KMS-11 (cell line): Measurements from ENCODE around the gene TMEM214.

Experiments used
- H2AFZ ChIP-seq: fragments of 200-600 bp; sonication (generic); 2 replicates; pipeline ENCODE4 v1.6.1; 2016; ENCODE audit warnings: antibody characterized with exemption, mixed run types, low read depth
- H3K27ac ChIP-seq: fragments of 200-600 bp; sonication (generic); 2 replicates; pipeline ENCODE4 v1.6.1; 2016; ENCODE audit warnings: mild to moderate bottlenecking, mixed run types
- H3K27me3 ChIP-seq: fragments of 200-600 bp; sonication (generic); 2 replicates; pipeline ENCODE4 v1.6.1; 2017; ENCODE audit warnings: mild to moderate bottlenecking, low read depth, mixed run types, moderate library complexity; ENCODE audit not compliant: insufficient read depth
- H3K36me3 ChIP-seq: fragments of 200-600 bp; sonication (generic); 2 replicates; pipeline ENCODE4 v1.6.1; 2017; ENCODE audit warnings: mild to moderate bottlenecking, mixed run types; ENCODE audit not compliant: insufficient read depth
- H3K4me1 ChIP-seq: fragments of 200-600 bp; sonication (generic); 2 replicates; pipeline ENCODE4 v1.6.1; 2016; ENCODE audit warnings: mild to moderate bottlenecking, low read depth, mixed run types; ENCODE audit not compliant: poor library complexity, severe bottlenecking
- H3K4me2 ChIP-seq: fragments of 200-600 bp; sonication (generic); 2 replicates; pipeline ENCODE4 v1.7.0; 2016; ENCODE audit warnings: mild to moderate bottlenecking, mixed run types
- H3K4me3 ChIP-seq: fragments of 200-600 bp; sonication (generic); IDR thresholded peaks from 2 replicates; pipeline ENCODE4 v1.6.1; 2017; ENCODE audit warnings: low read depth, low read length, mixed read lengths; ENCODE audit not compliant: insufficient read depth
- H3K79me2 ChIP-seq: fragments of 200-600 bp; sonication (generic); 2 replicates; pipeline ENCODE4 v1.6.1; 2016; ENCODE audit warnings: low read depth, mixed run types; ENCODE audit not compliant: insufficient read depth
- H3K9ac ChIP-seq: fragments of 200-600 bp; sonication (generic); 2 replicates; pipeline ENCODE4 v1.6.1; 2016; ENCODE audit warnings: mild to moderate bottlenecking, mixed run types
- H4K20me1 ChIP-seq: fragments of 200-600 bp; sonication (generic); 2 replicates; pipeline ENCODE4 v1.6.1; 2016; ENCODE audit warnings: mild to moderate bottlenecking, mixed run types; ENCODE audit not compliant: insufficient read depth
- TF ChIP-seq, protein P1 (sequence below): fragments of 200-600 bp; sonication (generic); conservative IDR thresholded peaks from 2 replicates; pipeline ENCODE4 v1.6.1; 2017; ENCODE audit warnings: low read depth, mild to moderate bottlenecking, antibody characterized with exemption, low read length, moderate library complexity, mixed read lengths

The TMEM214 gene

DNA sequence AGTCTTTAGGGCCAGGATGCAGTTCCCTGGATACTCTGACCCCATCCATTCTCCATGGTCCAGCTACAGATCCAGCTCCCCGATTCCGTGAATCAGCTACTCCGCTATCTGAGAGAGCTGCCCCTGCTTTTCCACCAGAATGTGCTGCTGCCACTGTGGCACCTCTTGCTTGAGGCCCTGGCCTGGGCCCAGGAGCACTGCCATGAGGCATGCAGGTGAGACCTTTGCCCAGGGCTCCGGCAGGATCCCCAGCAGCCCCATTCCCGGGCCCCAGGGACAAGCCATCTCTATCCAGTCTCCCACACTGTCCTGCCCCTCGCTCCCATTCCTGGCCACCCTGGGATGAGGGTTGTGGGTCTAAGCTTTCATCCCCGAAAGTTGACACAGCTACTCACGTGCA is 7.5 kb downstream of the TMEM214 start:
- no peak overlapping the region for H3K27ac ChIP-seq
- H3K4me3 ChIP-seq: no peak overlapping the region

DNA sequence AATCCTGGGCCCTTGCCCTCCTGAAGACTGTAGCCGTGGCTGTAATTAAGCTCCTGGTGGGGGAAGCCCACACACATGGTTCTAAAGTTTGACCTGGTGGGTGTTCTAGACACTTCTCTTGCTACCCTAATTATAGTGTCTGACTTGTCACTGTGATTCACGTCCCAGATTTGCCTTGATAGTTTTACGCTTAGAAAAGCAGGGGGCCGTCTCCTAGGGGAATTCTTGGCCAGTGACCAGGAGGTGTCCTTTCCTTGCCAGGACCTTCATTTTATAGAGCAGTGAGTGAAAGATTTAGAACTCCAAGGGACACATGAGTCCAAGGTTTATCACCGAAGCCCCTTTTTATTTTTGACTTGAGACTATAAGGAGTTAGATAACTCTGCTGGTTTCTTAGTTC is 9.0 kb downstream of the TMEM214 start:
- no peak overlapping the region for H2AFZ ChIP-seq
- no peak overlapping the region for H3K27ac ChIP-seq
- no peaks in the 10 kb centered on the region for H3K4me1 ChIP-seq
- H3K79me2 ChIP-seq: no peaks in the 10 kb centered on the region
- no peak overlapping the region for H3K4me3 ChIP-seq
- no peak overlapping the region for H3K4me2 ChIP-seq
- H3K27me3 ChIP-seq: no peaks in the 10 kb centered on the region
- no peaks in the 10 kb centered on the region for H3K36me3 ChIP-seq
- H4K20me1 ChIP-seq: no peaks in the 10 kb centered on the region
- no peak overlapping the region for H3K9ac ChIP-seq
- TF ChIP-seq, protein P1, sequence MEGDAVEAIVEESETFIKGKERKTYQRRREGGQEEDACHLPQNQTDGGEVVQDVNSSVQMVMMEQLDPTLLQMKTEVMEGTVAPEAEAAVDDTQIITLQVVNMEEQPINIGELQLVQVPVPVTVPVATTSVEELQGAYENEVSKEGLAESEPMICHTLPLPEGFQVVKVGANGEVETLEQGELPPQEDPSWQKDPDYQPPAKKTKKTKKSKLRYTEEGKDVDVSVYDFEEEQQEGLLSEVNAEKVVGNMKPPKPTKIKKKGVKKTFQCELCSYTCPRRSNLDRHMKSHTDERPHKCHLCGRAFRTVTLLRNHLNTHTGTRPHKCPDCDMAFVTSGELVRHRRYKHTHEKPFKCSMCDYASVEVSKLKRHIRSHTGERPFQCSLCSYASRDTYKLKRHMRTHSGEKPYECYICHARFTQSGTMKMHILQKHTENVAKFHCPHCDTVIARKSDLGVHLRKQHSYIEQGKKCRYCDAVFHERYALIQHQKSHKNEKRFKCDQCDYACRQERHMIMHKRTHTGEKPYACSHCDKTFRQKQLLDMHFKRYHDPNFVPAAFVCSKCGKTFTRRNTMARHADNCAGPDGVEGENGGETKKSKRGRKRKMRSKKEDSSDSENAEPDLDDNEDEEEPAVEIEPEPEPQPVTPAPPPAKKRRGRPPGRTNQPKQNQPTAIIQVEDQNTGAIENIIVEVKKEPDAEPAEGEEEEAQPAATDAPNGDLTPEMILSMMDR: no peak

More for the DNA sequence above, 7.5 kb downstream of the TMEM214 start:
- Histone ChIP-seq H3K27me3 (no peaks in the 10 kb centered on the region), H3K4me2 (no peak overlapping the region), H2AFZ (no peak overlapping the region), H3K36me3 (no peaks in the 10 kb centered on the region), H4K20me1 (no peaks in the 10 kb centered on the region), H3K79me2 (no peaks in the 10 kb centered on the region), H3K4me1 (no peaks in the 10 kb centered on the region), H3K9ac (no peak overlapping the region)
- TF ChIP-seq, protein P1: no peak

DNA sequence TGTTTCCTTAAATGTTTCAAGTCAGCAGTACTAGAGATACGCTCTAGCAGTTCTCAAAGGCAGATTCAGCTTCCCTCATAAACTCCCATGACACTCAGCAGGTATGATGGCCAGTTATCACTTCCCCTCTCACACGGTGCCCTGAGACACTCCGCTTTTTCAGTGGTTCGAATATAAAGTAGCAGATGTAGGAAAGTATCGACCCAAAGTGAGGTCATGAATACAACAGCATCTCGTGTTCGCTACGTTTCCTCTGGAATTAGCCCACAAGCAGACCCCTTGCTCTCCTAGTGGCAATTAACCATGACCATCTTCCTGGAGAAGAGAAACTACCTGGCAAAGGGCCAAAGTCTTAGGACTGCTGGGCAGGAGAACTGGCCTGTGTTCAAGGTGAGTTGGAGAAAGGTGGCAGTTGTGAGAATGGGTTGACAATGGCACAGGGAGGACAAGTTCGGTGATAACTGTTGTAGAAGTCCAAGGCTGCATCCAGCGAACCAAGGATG is 9.4 kb downstream of the TMEM214 start:
- H3K79me2 ChIP-seq: no peaks in the 10 kb centered on the region
- TF ChIP-seq, protein P1: no peak
- H3K36me3 ChIP-seq: no peaks in the 10 kb centered on the region
- no peaks in the 10 kb centered on the region for H3K27me3 ChIP-seq
- no peak overlapping the region for H2AFZ ChIP-seq
- H3K9ac ChIP-seq: no peak overlapping the region
- no peaks in the 10 kb centered on the region for H3K4me1 ChIP-seq
- no peaks in the 10 kb centered on the region for H4K20me1 ChIP-seq
- no peak overlapping the region for H3K27ac ChIP-seq
- H3K4me3 ChIP-seq: no peak overlapping the region
- no peak overlapping the region for H3K4me2 ChIP-seq

DNA sequence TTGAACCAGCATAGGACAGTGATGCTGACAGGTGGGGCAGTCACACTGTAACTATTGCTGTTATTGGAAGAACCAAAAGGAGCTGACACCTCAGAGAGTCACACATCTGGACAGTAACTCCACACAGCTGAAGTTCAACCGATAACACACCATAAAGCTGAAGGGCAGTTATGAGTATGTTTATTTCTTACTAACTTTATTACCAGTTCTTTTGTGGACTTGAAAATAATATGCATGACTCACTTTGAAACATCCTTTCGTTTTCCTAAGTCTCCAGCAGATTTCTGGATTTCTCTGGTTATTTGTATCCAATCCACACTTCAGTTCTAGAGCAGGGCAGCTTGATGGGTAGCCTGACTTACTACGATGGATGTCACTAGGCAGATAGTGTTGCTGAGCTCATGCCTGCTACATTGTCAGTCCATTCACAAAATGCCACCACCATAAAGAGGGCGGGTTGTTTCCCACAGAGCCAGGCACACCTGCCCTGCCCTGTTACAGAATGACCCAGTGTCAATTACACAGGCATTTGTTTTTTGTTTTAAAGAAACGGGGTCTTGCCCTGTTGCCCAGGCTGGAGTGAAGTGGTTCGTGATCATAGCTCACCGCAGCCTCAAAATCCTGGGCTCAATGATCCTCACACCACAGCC is 10.3 kb downstream of the TMEM214 start:
- no peaks in the 10 kb centered on the region for H3K79me2 ChIP-seq
- no peaks in the 10 kb centered on the region for H4K20me1 ChIP-seq
- H3K27me3 ChIP-seq: no peaks in the 10 kb centered on the region
- no peak overlapping the region for H2AFZ ChIP-seq
- no peak overlapping the region for H3K4me2 ChIP-seq
- H3K9ac ChIP-seq: no peak overlapping the region
- no peaks in the 10 kb centered on the region for H3K4me1 ChIP-seq
- no peak overlapping the region for H3K27ac ChIP-seq
- TF ChIP-seq, protein P1: no peak
- H3K36me3 ChIP-seq: no peaks in the 10 kb centered on the region
- H3K4me3 ChIP-seq: no peak overlapping the region
